WTC11 (cell line): ENCODE data around the gene TTC28.

ENCODE experiments used
- ATF2 ChIP-seq: sonication (generic); formaldehyde crosslinking; IDR thresholded peaks from 2 replicates; pipeline ENCODE4 v1.8.1; 2022; ENCODE audit warnings: low read depth, missing genetic modification reagents, borderline replicate concordance
- ATF3 ChIP-seq: sonication (generic); formaldehyde crosslinking; conservative IDR thresholded peaks from 2 replicates; pipeline ENCODE4 v1.8.1; 2022; ENCODE audit warnings: mild to moderate bottlenecking, missing genetic modification reagents
- CTCF ChIP-seq: fragments of 200-600 bp; IDR thresholded peaks from 2 replicates; pipeline ENCODE4 v1.8.0; 2022; ENCODE audit warnings: antibody characterized with exemption
- FOXJ3 ChIP-seq: sonication (generic); formaldehyde crosslinking; IDR thresholded peaks from 2 replicates; pipeline ENCODE4 v1.9.0; 2021; ENCODE audit warnings: missing genetic modification reagents, mild to moderate bottlenecking, borderline replicate concordance
- IRF1 ChIP-seq: sonication (generic); formaldehyde crosslinking; IDR thresholded peaks from 2 replicates; pipeline ENCODE4 v1.8.0; 2023; ENCODE audit warnings: missing genetic modification reagents
- ZNF532 ChIP-seq: fragments of 250-450 bp; sonication (Bioruptor Pico); IDR thresholded peaks from 2 replicates; pipeline ENCODE4 v1.9.0; 2021; ENCODE audit warnings: mild to moderate bottlenecking, borderline replicate concordance

GRCh38 chr22:27990451-27990840, 689.2 kb downstream of the TTC28 start:
- TF ChIP-seq IRF1 (no peak), CTCF (no peak), ATF2 (CRISPR knock-in tag) (no peak), ATF3 (CRISPR knock-in tag) (no peak), FOXJ3 (CRISPR knock-in tag) (no peak), ZNF532 (no peak)
